IPS DF 6.9 (cell line): ENCODE measurements around the gene LDLRAD2.

Experiments used
- DNase-seq: peaks from one replicate; pipeline ENCODE4 v3.0.0-alpha.2; 2013; ENCODE audit warnings: low read depth, low spot score
- H3K27ac ChIP-seq: one replicate; pipeline ENCODE4 v1.5.1; 2013; ENCODE audit warnings: low read length, control low read depth
- H3K27me3 ChIP-seq: 2 replicates; pipeline ENCODE4 v1.6.1; 2013; ENCODE audit warnings: mild to moderate bottlenecking, low read length; ENCODE audit not compliant: control insufficient read depth, insufficient read depth
- H3K36me3 ChIP-seq: 2 replicates; pipeline ENCODE4 v1.6.1; 2013; ENCODE audit warnings: low read length; ENCODE audit not compliant: control insufficient read depth, insufficient read depth
- H3K4me1 ChIP-seq: 2 replicates; pipeline ENCODE4 v1.6.1; 2013; ENCODE audit warnings: low read length; ENCODE audit not compliant: control insufficient read depth, insufficient read depth
- H3K4me3 ChIP-seq: 2 replicates; pipeline ENCODE4 v1.5.1; 2013; ENCODE audit warnings: mild to moderate bottlenecking, low read length
- H3K9me3 ChIP-seq: 2 replicates; pipeline ENCODE4 v1.6.1; 2013; ENCODE audit warnings: low read length, inconsistent platforms; ENCODE audit not compliant: control insufficient read depth, insufficient read depth
- WGBS: extraction: QIAGEN DNeasy Blood & Tissue Kit; methylation state at CpG from one replicate; pipeline ENCODE4 v1.1.7; 2013; ENCODE audit warnings: mixed read lengths, missing lambda C conversion rate; ENCODE audit not compliant: insufficient read length, insufficient coverage; 5-methylcytosine and 5-hydroxymethylcytosine counted together

The LDLRAD2 gene

DNA sequence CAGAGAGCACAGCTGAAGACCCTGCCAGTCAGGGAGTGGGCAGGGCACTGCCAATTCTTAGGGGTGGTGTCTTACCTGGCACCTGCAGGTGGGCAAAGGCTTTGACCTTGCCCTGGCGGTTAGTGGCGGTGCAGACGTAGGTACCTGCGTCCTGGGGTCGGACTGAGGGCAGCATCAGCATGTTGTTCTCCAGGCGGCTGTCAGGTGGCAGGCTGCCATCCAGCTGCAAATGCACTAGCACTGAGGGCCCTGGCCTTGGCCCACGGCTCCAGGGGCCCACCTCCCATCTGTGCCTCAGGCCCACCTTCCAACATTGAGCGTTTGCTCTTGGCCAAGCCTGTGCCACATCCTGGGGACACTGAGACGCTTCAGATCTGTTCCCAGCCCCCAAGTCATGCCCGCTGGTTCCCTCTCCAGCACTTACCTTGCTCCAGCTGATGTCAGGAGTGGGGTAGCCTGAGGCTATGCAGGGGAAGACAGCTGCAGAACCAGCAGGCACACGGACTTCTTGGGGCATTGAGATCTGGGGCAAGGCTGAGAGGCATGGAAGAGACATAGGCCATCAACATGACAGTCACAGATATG lies 21.4 kb downstream of the LDLRAD2 start:
- Histone ChIP-seq H3K27me3 (no peaks in the 10 kb centered on the region), H3K9me3 (no peaks in the 10 kb centered on the region), H3K36me3 (peaks cover 61% of the 10 kb centered on the region), H3K4me1 (no peaks in the 10 kb centered on the region), H3K27ac (no peak overlapping the region), H3K4me3 (no peak overlapping the region)
- DNase-seq = no peak
- WGBS = no CpG with 5 or more reads among the region's 11 CpGs

DNA sequence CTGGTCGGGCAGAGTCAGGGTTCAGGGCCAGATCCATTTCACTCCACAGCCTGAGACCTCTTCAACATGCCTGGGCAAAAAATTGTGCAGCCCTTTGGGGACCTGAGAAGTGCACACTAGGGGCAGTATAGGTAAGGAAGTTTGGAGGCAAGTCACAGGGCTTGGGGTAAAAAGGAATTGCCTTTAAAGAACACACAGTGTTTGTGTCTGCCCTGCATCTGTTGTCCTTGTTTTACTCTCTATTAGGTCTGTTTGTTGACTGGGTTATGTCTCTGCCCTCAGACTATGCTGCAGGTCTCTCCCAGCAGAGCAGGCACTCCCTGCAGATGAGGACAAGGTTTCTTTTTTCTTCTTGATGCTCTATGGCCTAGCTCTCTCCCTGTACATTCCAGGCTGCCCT lies 22.0 kb downstream of the LDLRAD2 start:
- Histone ChIP-seq H3K36me3 (peaks cover 61% of the 10 kb centered on the region), H3K4me3 (no peak overlapping the region)

DNA sequence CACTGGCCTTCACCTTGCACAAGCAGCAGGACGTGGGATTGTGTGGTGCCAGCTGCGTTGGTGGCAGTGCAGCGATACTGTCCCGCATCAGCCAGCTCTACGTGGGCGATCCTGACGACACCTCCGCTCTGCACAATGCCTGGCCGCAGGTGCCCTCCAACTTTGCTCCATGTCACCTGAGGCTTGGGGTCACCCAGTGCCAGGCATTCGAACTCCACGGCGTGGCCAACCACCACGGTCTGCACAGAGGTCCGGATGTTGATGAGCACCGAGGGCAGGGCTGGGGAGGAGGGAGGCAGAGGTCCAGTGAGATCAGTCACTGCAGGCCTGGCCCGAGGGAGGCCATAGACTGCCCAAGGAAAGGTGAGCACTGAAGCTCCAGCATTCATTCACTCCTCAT lies 22.6 kb downstream of the LDLRAD2 start:
- no CpG with 5 or more reads among the region's 16 CpGs for WGBS
- Histone ChIP-seq H3K4me3 (no peak overlapping the region), H3K36me3 (peaks cover 61% of the 10 kb centered on the region), H3K27me3 (no peaks in the 10 kb centered on the region), H3K4me1 (no peaks in the 10 kb centered on the region), H3K27ac (no peak overlapping the region), H3K9me3 (no peaks in the 10 kb centered on the region)
- DNase-seq = no peak

More for the DNA sequence above, 22.0 kb downstream of the LDLRAD2 start:
- Histone ChIP-seq H3K9me3 (no peaks in the 10 kb centered on the region), H3K4me1 (no peaks in the 10 kb centered on the region), H3K27ac (no peak overlapping the region), H3K27me3 (no peaks in the 10 kb centered on the region)
- no peak for DNase-seq
- no CpG with 5 or more reads among the region's 1 CpG for WGBS

DNA sequence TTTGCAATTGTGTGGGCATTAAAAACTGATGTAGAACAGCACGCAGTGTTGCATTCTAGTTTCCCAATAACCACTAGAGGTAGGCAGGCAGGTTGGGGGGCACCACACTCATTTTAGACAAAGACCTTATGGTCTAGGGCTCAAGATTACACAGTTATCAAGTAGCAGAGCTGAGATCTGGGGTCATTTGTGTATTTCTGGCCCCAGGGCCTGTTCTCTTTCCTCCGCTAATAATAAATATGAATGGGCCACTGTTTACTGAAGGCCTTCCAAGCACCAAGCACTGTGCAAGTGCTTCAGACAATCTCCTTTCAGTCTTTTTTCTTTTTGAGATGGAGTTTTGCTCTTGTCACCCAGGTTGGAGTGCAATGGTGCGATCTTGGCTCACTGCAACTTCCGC lies 23.9 kb downstream of the LDLRAD2 start:
- Histone ChIP-seq H3K4me1 (no peaks in the 10 kb centered on the region), H3K4me3 (no peak overlapping the region), H3K36me3 (peaks cover 57% of the 10 kb centered on the region), H3K27ac (no peak overlapping the region), H3K9me3 (no peaks in the 10 kb centered on the region), H3K27me3 (no peaks in the 10 kb centered on the region)
- no peak for DNase-seq
- no CpG with 5 or more reads among the region's 4 CpGs for WGBS

DNA sequence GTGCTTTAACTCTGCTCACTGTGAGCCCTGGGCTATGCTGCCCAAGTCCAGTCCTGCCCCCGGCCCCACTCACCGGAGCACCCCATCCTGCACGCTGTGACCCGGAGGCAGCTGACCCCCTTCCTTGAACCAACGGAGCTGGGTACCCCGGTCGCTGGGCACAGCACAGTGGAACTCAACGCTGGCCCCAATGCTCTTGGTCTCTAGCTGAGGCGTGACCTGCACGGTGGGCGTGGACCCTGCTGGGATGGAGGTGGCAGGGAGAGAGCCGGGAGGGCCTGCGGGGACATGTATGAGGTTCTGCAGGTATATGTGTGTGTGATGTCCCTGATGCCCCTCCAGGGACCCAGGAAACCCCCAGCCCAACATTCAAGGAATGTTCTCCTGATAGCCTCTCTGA lies 24.7 kb downstream of the LDLRAD2 start:
- WGBS = no CpG with 5 or more reads among the region's 13 CpGs
- Histone ChIP-seq H3K27ac (no peak overlapping the region), H3K36me3 (peaks cover 58% of the 10 kb centered on the region), H3K9me3 (no peaks in the 10 kb centered on the region), H3K4me3 (no peak overlapping the region), H3K4me1 (no peaks in the 10 kb centered on the region), H3K27me3 (no peaks in the 10 kb centered on the region)
- DNase-seq = no peak

DNA sequence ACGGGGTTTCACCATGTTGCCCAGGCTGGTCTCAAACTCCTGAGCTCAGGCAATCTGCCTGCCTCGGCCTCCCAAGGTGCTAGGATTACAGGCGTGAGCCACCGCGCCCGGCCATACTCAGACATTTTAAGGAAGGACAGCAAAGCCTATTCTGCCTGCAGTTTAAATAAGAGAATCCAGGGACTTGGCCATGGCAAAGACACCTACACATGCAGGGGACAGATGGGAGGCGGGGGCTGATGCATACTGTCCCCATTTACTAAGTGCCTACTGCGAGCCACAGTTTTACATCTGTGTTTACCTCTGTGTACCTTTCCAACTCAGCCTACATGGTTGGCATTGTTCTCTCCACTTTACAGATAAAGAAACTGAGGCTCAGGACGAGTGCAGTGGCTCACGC lies 25.4 kb downstream of the LDLRAD2 start:
- WGBS = no CpG with 5 or more reads among the region's 10 CpGs
- Histone ChIP-seq H3K27ac (no peak overlapping the region), H3K9me3 (no peaks in the 10 kb centered on the region), H3K27me3 (no peaks in the 10 kb centered on the region), H3K36me3 (peaks cover 60% of the 10 kb centered on the region), H3K4me3 (no peak overlapping the region), H3K4me1 (no peaks in the 10 kb centered on the region)
- DNase-seq = no peak

DNA sequence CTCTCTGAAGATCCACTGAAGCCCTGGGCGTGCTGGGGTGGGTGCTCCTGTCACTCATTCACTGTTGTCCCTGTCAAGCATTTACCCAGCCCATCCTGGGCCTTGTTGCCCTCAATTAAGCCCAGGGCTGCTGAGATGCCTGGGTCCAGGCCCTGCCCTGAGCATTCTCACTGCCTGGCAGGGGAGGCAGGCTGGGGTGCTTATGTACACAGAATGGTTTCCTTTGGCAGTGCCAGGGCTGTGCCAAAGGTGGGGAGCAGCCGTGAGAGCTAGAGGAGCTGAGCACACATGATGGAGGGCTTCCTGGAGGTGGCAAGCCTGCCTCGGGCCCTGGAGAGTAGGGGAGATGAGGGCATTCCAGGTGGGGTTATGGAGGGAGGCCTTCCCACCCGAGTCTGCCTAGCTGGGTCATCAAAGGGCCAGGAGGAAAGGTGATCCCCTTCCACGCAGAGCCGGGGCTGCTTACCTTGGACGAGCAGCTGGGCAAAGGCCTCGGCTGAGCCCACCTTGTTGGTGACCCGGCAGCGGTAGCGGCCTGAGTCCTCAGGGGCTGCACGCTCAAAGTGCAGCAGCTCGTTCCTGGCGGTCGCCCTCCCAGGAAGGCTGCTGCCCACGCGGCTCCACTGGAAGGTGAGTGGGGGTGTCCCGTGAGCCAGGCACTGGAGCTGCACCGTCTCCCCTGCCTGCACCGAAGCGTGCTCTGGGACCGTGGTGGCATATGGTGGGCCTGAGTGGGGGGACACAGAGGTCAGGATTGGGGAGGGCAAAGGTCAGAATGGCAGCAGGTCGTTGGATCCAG lies 26.5 kb downstream of the LDLRAD2 start:
- H3K36me3 ChIP-seq = peaks cover 63% of the 10 kb centered on the region
- H3K27ac ChIP-seq = no peak overlapping the region
- no peak overlapping the region for H3K4me3 ChIP-seq
- H3K4me1 ChIP-seq = no peaks in the 10 kb centered on the region
- no CpG with 5 or more reads among the region's 23 CpGs for WGBS
- DNase-seq = no peak
- H3K27me3 ChIP-seq = no peaks in the 10 kb centered on the region
- no peaks in the 10 kb centered on the region for H3K9me3 ChIP-seq

DNA sequence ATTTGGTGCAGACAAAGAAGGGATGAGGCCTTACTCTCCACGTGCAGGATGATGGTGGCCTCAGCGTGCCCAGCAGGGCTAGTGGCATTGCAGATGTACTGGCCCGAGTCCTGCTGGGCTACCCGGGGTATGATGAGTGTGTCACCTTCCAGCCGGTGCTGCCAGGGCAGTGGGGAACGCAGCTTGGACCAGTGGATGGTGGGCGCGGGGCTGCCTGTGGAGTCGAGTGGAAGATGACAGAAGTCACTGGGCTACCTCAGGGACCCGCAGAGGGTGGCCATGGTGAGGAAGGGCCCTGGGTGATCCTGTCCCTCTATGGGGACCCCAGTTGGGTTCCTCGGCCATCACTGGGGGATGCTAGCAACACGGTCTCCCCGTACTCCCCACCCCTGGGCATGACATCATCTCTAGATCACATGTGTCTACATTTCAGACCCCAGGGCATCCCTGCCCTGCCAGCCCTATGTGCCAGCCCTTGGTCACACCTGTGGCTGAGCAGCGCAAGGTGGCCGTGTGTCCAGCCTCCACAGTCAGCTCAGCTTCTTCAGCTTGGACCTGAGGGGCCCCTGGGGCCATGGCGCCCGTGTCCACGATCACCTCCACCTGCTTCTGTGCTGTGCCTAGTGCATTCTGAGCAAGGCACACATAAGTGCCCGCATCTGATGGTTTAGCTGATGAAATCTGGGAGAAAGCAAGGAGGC lies 27.4 kb downstream of the LDLRAD2 start:
- no CpG with 5 or more reads among the region's 19 CpGs for WGBS
- Histone ChIP-seq H3K4me3 (no peak overlapping the region), H3K4me1 (no peaks in the 10 kb centered on the region; the same call in 1 of the 2 replicates), H3K36me3 (peaks cover 60% of the 10 kb centered on the region), H3K27ac (no peak overlapping the region), H3K27me3 (no peaks in the 10 kb centered on the region), H3K9me3 (no peaks in the 10 kb centered on the region)
- DNase-seq = no peak

DNA sequence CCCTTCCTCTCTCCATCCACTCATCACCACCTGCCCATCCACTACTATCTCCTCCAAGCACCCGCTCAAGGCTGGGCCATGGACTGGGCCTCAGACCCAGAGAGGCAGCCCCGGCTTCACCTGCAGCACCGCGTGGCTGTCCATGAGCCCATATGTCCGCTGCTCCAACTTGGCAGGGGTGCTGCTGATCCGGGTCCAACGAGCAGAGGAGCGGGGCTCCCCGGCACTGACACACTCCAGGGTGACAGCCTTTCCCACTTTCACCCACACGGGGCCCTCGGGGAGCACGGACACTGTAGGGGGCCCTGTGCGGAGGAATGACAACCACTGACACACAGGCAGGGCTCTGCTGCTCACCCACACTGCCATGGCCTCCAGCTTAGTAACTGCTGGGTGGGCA lies 28.9 kb downstream of the LDLRAD2 start:
- no CpG with 5 or more reads among the region's 13 CpGs for WGBS
- H3K9me3 ChIP-seq = no peaks in the 10 kb centered on the region
- peaks cover 55% of the 10 kb centered on the region for H3K36me3 ChIP-seq

DNA sequence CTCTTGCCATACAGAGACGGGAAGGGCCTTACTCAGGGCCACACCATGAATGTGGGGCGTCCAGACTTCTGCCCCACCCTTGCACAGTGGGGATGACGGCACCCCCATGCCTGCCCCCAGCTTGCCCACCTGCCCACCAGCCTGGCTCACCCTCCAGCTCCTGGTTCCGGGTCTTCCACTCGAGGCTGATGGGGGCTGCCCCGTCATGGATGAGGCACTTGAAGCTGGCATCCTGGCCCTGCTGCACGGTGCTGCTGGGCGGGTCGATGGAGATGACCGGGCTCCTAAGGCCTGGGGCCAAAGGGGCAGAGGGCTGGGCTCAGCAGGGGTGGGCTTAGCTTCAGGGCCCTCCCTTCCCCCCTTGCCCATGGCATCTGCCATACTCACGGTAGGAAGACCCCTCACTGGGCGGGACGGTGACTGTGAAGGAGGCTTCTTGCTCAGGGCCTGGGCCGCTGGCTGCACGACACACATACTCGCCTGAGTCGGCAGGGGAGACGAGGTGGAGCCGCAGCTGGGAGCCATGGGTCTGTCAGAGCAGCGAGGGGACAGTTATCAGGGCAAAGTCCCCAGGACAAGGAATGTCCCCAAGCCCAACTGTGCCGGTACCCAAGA lies 29.9 kb downstream of the LDLRAD2 start:
- Histone ChIP-seq H3K36me3 (peaks cover 57% of the 10 kb centered on the region), H3K4me1 (no peaks in the 10 kb centered on the region; the same call in 1 of the 2 replicates), H3K27ac (no peak overlapping the region), H3K9me3 (no peaks in the 10 kb centered on the region), H3K4me3 (no peak overlapping the region), H3K27me3 (no peaks in the 10 kb centered on the region)
- DNase-seq = no peak
- WGBS = no CpG with 5 or more reads among the region's 21 CpGs

More for the DNA sequence above, 28.9 kb downstream of the LDLRAD2 start:
- DNase-seq = no peak
- Histone ChIP-seq H3K4me1 (no peaks in the 10 kb centered on the region; the same call in 1 of the 2 replicates), H3K27ac (no peak overlapping the region), H3K4me3 (no peak overlapping the region), H3K27me3 (no peaks in the 10 kb centered on the region)
